ENCODE measurements around the gene TRIO.

TRIO gene

DNA sequence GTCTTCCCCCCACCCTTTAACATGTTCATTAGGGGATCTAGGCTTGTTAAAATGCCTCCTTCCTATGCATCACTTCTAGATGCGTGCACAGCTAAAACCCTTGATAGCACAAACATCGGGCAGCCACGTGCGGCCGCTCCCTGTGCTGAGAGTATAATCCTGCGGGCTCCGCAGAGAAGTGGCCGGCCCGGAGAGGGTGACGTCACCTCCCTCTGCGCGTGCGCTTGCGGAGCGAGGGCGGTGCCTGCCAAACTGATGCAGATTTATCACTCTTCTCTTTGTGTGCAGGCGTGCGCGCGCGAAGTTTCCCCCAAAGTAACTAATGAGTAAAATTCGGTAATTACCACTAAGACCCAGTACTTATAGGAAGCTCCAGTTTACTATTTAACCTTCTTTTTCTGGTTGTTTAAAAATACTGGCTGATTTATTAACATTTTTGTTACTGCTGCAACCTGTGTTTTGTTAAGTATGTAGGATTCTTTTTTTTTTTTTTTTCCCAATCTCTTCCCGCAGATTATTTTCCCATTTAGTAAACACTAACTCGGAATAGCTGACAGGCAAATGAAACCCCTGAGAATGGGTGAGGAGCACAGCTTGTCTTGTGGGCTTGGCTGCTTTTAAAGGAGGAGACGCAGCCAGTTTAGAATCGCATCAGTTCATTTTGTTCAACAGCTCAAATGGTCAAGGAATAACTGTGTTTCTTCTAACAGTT lies 121.6 kb downstream of the TRIO start:
- DNase-seq (ENCODE audit: low spot score) = peak; percentile 77
- H3K9me3 Mint-ChIP-seq = no peaks in the 10 kb centered on the region
- no peak overlapping the region for H3K27ac Mint-ChIP-seq
- no peaks in the 10 kb centered on the region for H3K36me3 Mint-ChIP-seq (ENCODE audit: low read depth)
- H3K27me3 Mint-ChIP-seq (ENCODE audit: low read depth) = peaks cover 40% of the 10 kb centered on the region
- H3K4me1 Mint-ChIP-seq (ENCODE audit: low read depth) = peaks cover 7% of the 10 kb centered on the region
- peak overlapping the region; percentile 45 for H3K4me3 Mint-ChIP-seq

GRCh38 chr5:14265570-14265969 lies 122.4 kb downstream of the TRIO start:
- Mint-ChIP-seq H3K9me3 (no peaks in the 10 kb centered on the region), H3K4me1 (ENCODE audit: low read depth) (peaks cover 7% of the 10 kb centered on the region), H3K27ac (no peak overlapping the region), H3K4me3 (no peak overlapping the region), H3K36me3 (ENCODE audit: low read depth) (no peaks in the 10 kb centered on the region), H3K27me3 (ENCODE audit: low read depth) (peaks cover 40% of the 10 kb centered on the region)
- no peak for DNase-seq (ENCODE audit: low spot score)

DNA sequence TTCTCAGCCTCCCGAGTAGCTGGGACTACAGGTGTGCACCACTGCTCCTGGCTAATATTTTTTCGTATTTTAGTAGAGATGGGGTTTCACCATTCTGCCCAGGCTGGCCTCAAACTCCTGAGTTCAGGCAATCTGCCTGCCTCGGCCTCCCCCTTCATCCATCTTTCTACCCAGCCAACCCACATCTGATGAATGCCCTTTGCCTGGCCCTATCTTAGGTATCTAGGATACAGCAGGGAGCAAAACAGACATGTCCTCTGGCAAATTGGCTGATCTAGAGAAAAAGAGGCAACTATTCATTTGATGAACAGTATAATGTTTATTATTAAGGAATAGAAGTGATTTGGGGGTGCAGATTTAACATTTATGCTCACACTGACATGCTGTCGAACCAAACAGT lies 123.0 kb downstream of the TRIO start:
- H3K27me3 Mint-ChIP-seq (ENCODE audit: low read depth) = peaks cover 41% of the 10 kb centered on the region
- H3K9me3 Mint-ChIP-seq = no peaks in the 10 kb centered on the region
- H3K27ac Mint-ChIP-seq = no peak overlapping the region
- H3K36me3 Mint-ChIP-seq (ENCODE audit: low read depth) = no peaks in the 10 kb centered on the region
- peaks cover 7% of the 10 kb centered on the region for H3K4me1 Mint-ChIP-seq (ENCODE audit: low read depth)
- H3K4me3 Mint-ChIP-seq = no peak overlapping the region
- DNase-seq (ENCODE audit: low spot score) = no peak

GRCh38 chr5:14266686-14267085 lies 123.5 kb downstream of the TRIO start:
- no peak overlapping the region for H3K4me3 Mint-ChIP-seq
- no peak for DNase-seq (ENCODE audit: low spot score)

GRCh38 chr5:14267166-14267838 lies 124.2 kb downstream of the TRIO start:
- no peak overlapping the region for H3K27ac Mint-ChIP-seq
- no peaks in the 10 kb centered on the region for H3K9me3 Mint-ChIP-seq
- peaks cover 7% of the 10 kb centered on the region for H3K4me1 Mint-ChIP-seq (ENCODE audit: low read depth)
- DNase-seq (ENCODE audit: low spot score) = no peak
- peaks cover 36% of the 10 kb centered on the region for H3K27me3 Mint-ChIP-seq (ENCODE audit: low read depth)
- H3K4me3 Mint-ChIP-seq = no peak overlapping the region
- H3K36me3 Mint-ChIP-seq (ENCODE audit: low read depth) = no peaks in the 10 kb centered on the region

More at GRCh38 chr5:14266686-14267085, 123.5 kb downstream of the TRIO start:
- Mint-ChIP-seq H3K27ac (no peak overlapping the region), H3K27me3 (ENCODE audit: low read depth) (peaks cover 39% of the 10 kb centered on the region), H3K9me3 (no peaks in the 10 kb centered on the region), H3K4me1 (ENCODE audit: low read depth) (peaks cover 7% of the 10 kb centered on the region), H3K36me3 (ENCODE audit: low read depth) (no peaks in the 10 kb centered on the region)

DNA sequence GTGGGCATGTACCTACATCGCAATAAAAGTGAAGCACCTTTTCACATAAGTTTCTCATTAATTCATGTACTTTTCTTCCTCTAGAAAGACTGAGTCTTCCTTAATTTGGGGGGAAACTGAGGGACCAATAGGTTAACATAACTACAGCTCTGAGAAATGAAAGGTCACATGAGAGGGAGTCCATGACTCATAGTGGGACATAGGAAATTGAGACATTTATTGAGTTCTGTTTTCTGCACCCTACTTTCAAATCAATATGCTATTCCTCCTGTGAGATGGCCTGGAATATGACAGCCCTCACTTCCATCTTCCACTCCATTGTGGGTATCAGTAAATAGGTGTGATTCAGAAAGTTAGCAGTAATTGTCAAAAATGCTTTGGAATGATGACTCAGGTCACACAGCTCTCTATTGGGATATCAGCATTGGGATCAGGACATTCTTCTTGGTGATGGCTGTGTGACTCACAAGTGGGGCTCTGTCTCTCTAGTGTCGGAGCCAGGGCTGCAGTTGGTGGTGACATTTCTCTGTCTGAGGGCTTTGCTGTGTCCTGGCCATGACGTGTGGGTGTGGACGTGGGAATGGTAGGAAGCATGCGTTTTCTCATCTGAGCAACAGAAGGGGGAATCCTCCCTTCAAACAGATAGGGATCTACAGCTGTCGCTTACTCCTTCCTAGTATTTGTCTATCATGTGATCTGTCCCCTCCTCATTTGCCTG lies 125.0 kb downstream of the TRIO start:
- Mint-ChIP-seq H3K27me3 (ENCODE audit: low read depth) (peaks cover 31% of the 10 kb centered on the region), H3K36me3 (ENCODE audit: low read depth) (no peaks in the 10 kb centered on the region), H3K27ac (no peak overlapping the region), H3K9me3 (no peaks in the 10 kb centered on the region), H3K4me1 (ENCODE audit: low read depth) (peaks cover 7% of the 10 kb centered on the region), H3K4me3 (no peak overlapping the region)
- DNase-seq (ENCODE audit: low spot score) = no peak

DNA sequence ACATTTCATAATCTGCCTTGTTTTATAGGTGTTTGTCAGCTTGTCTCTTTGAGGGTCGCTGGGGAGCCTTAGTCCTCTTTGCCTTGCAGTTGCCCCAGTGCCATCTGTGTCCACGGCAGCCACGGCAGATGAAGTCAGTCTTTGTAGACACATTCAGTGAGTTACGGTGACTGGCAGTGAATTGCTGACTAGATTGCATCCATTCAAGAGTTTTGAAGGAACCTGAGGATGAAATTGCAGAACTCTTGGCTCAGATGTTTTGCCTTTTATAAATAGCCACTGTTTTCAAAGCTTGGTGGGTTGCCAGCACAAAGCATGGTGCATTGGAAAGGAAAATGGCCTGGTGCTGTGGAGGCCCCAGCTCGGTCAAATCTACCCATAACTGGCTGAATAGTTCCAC lies 125.6 kb downstream of the TRIO start:
- DNase-seq (ENCODE audit: low spot score) = no peak
- Mint-ChIP-seq H3K4me3 (no peak overlapping the region), H3K27ac (no peak overlapping the region), H3K9me3 (no peaks in the 10 kb centered on the region), H3K36me3 (ENCODE audit: low read depth) (no peaks in the 10 kb centered on the region), H3K27me3 (ENCODE audit: low read depth) (peaks cover 26% of the 10 kb centered on the region), H3K4me1 (ENCODE audit: low read depth) (peaks cover 7% of the 10 kb centered on the region)

DNA sequence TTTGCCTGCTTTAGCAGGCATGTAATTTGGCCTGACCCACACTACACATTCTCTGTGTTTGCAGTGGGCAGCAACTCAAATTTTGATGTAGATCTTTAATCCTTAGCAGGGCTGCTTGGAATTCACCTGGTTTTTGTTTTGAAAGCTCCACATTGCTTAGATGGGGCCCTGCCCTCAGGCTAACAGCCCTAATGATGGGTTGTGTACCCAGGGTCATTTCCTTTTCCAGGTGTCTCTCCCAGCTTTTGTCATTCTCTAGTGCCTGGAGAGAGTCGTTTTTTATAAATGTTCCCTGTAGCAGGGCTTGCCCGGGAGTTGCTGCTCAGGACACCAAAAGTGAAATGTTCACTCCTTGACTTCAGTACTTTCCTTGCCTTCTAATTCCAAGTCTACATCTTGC lies 126.3 kb downstream of the TRIO start:
- H3K36me3 Mint-ChIP-seq (ENCODE audit: low read depth) = no peaks in the 10 kb centered on the region
- H3K9me3 Mint-ChIP-seq = no peaks in the 10 kb centered on the region
- no peak for DNase-seq (ENCODE audit: low spot score)
- no peak overlapping the region for H3K27ac Mint-ChIP-seq
- H3K4me3 Mint-ChIP-seq = no peak overlapping the region
- H3K4me1 Mint-ChIP-seq (ENCODE audit: low read depth) = peaks cover 7% of the 10 kb centered on the region
- peaks cover 30% of the 10 kb centered on the region for H3K27me3 Mint-ChIP-seq (ENCODE audit: low read depth)

DNA sequence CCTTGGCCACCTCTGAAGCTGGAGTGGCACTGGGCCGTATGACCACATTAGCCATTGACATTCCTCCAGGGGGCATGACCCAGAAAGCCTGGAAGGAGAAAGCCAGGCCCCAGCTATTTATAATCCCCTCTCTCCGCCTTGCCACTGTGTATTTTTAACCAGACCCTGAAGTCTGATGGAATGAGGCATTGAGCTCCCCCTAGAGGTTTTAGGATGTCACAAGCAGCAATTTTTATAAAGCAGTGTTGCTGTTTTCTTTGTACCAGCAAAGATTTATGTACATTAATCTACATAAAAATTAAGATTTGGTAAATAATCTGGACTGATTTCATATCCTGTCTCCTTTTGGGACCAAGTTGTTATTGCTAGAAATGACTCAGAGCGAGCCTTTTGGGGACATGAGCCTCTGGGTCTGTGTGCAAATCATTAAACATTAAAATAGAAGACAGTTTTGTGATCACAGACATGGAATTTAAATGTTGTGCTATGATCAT lies 127.1 kb downstream of the TRIO start:
- DNase-seq (ENCODE audit: low spot score) = no peak
- no peak overlapping the region for H3K27ac Mint-ChIP-seq
- peaks cover 2% of the 10 kb centered on the region for H3K4me1 Mint-ChIP-seq (ENCODE audit: low read depth)
- no peaks in the 10 kb centered on the region for H3K9me3 Mint-ChIP-seq
- H3K36me3 Mint-ChIP-seq (ENCODE audit: low read depth) = no peaks in the 10 kb centered on the region
- peaks cover 26% of the 10 kb centered on the region for H3K27me3 Mint-ChIP-seq (ENCODE audit: low read depth)
- H3K4me3 Mint-ChIP-seq = no peak overlapping the region

DNA sequence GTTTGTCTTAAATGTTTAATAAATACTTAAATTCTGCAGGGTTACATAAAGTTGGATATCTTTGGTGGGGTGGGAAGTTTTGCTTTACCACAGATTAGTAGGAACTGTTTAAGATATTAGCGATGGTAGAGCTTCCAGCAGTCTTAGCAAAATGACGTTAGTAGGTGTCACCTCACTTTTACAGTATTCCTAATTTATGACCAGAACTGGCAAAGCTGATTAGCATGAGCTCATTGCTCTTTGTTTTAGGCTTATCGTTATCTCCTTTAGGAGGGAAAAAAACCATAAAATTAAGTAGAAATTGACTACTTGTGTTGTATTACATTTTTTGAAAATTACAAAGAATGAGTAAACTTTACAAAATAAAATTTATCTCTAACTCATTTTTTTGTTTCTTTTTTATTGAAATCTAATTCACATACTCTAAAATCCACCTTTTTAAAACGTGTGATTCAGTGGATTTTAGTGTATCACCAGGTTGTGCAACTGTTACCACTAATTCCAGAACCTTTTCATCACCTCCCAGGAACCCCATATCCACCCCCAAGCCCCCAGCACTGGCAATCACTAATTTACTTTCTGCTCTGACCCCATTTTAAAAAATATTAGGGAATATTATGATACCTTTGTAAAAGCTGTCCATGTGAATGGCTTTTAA lies 129.5 kb downstream of the TRIO start:
- H3K27ac Mint-ChIP-seq = no peak overlapping the region
- H3K36me3 Mint-ChIP-seq (ENCODE audit: low read depth) = no peaks in the 10 kb centered on the region
- DNase-seq (ENCODE audit: low spot score) = no peak
- peaks cover 2% of the 10 kb centered on the region for H3K4me1 Mint-ChIP-seq (ENCODE audit: low read depth)
- H3K27me3 Mint-ChIP-seq (ENCODE audit: low read depth) = peaks cover 19% of the 10 kb centered on the region
- no peaks in the 10 kb centered on the region for H3K9me3 Mint-ChIP-seq
- no peak overlapping the region for H3K4me3 Mint-ChIP-seq

- no peak for DNase-seq (ENCODE audit: low spot score)
- Mint-ChIP-seq H3K4me3 (no peak overlapping the region), H3K36me3 (ENCODE audit: low read depth) (no peaks in the 10 kb centered on the region), H3K9me3 (no peaks in the 10 kb centered on the region), H3K27me3 (ENCODE audit: low read depth) (peaks cover 17% of the 10 kb centered on the region), H3K4me1 (ENCODE audit: low read depth) (peaks cover 2% of the 10 kb centered on the region), H3K27ac (no peak overlapping the region)
Observed at GRCh38 chr5:14273207-14273767, 130.1 kb downstream of the TRIO start.

- no peaks in the 10 kb centered on the region for H3K4me1 Mint-ChIP-seq (ENCODE audit: low read depth)
- no peak overlapping the region for H3K27ac Mint-ChIP-seq
- no peak overlapping the region for H3K4me3 Mint-ChIP-seq
- H3K9me3 Mint-ChIP-seq = no peaks in the 10 kb centered on the region
- peaks cover 20% of the 10 kb centered on the region for H3K27me3 Mint-ChIP-seq (ENCODE audit: low read depth)
- no peaks in the 10 kb centered on the region for H3K36me3 Mint-ChIP-seq (ENCODE audit: low read depth)
- no peak for DNase-seq (ENCODE audit: low spot score)
Observed at GRCh38 chr5:14276380-14276779, 133.2 kb downstream of the TRIO start.

DNA sequence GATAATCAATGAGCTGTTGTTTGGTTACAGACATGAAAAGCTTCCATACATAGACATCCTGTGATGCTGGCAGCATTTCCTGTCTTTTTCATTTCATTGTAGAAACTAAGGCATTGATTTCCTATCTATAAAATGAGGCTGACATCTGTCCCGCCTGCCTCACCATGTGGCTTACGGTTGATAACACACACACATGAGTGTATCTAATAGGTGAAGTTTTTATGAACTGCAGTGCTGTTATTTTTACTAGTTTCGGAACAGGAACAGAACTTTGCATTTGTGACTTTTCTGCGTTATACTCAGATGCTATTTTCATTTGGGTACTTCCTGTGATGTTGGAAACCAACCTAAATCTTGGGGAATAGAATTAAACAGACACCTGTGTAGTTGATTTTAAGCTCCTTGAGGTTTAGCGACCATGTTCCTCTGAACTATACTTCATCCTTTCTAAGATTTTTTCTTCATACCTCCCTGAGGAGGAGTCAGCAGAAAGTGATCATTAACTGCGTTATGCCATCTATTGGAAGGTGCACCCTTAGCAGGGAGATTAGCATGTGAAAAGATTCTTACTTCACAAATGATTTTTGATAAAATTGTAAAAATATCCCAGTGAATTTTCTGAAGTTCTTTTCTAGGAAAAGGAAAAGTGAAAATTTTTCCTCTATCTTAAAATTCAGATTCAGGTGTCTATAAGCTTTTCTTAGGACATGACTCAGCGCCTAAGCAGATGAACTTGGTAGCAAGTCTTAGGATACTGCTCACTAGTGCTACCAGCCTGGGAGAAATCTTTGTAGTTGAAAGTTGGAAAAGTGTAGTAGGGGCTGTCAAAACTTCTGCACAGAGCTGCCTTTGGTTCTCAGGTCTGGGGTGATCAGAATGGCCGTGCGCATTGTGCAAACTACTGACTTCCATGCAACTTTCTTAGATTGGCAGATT lies 134.5 kb downstream of the TRIO start:
- no peak overlapping the region for H3K4me3 Mint-ChIP-seq
- no peaks in the 10 kb centered on the region for H3K9me3 Mint-ChIP-seq
- no peak overlapping the region for H3K27ac Mint-ChIP-seq
- no peaks in the 10 kb centered on the region for H3K36me3 Mint-ChIP-seq (ENCODE audit: low read depth)
- no peak for DNase-seq (ENCODE audit: low spot score)
- no peaks in the 10 kb centered on the region for H3K4me1 Mint-ChIP-seq (ENCODE audit: low read depth)
- H3K27me3 Mint-ChIP-seq (ENCODE audit: low read depth) = peaks cover 20% of the 10 kb centered on the region

Measured in T-helper 2 cell treated with Interferon-gamma antibody and Interleukin-4, amounts not matched to agents 5 μg/mL and 100 μg/mL, for 36 hours (primary cell).